ENCODE results near the gene TMEM247. TPM values are rescaled to one million over a fixed set of nuclear protein-coding genes. Genes with fewer than 3 reads are reported as not detected.

The TMEM247 gene
- total RNA-seq, 1 experiment from 2014 or later, result not detected

- H3K9ac ChIP-seq (ENCODE audit: extremely low read depth, insufficient read length, low read length), result no peak overlapping the region
- no peak overlapping the region for H3T11ph ChIP-seq (ENCODE audit: low read length)
- no peak overlapping the region for H3K27ac ChIP-seq (ENCODE audit: insufficient read length, low read depth, low read length)
- H2BK120ac ChIP-seq (ENCODE audit: low read depth, low read length, poor library complexity, severe bottlenecking), result no peak overlapping the region
- H4K5ac ChIP-seq (ENCODE audit: insufficient read length, low read depth, low read length), result no peak overlapping the region
- no peak overlapping the region for H2BK12ac ChIP-seq (ENCODE audit: insufficient read length, low read depth, low read length)
- Mint-ChIP-seq H3K27ac (no peak overlapping the region), H3K4me3 (no peak overlapping the region), H3K4me1 (peaks cover 37 to 39% of the 10 kb centered on the region in 2 experiments), H3K27me3 (ENCODE audit: low read depth) (peaks cover 33% of the 10 kb centered on the region), H3K9me3 (no peaks in the 10 kb centered on the region), H3K36me3 (ENCODE audit: insufficient read depth in 1 of 3, low read depth in 3 of 3) (no peaks in the 10 kb centered on the region)
- no peaks in the 10 kb centered on the region; the same call in 1 of the 2 replicates for H3K79me2 ChIP-seq (ENCODE audit: insufficient read depth, low read length)
- WGBS (ENCODE audit: extremely low coverage, insufficient read length, low lambda C conversion rate), result no CpG with 5 or more reads among the region's 4 CpGs
- no peak overlapping the region for H3K18ac ChIP-seq (ENCODE audit: insufficient read length, low read depth, low read length)
- H3K4ac ChIP-seq (ENCODE audit: low read depth, low read length), result no peak overlapping the region
- no peak overlapping the region for H3K23ac ChIP-seq (ENCODE audit: insufficient read length, low read depth, low read length)
- no peaks in the 10 kb centered on the region for H3K79me1 ChIP-seq (ENCODE audit: insufficient read depth, low read depth, low read length, poor library complexity, severe bottlenecking)
- no peak overlapping the region for H2AFZ ChIP-seq (ENCODE audit: low read length)
- no peak overlapping the region for H4K91ac ChIP-seq (ENCODE audit: insufficient read length, low read depth, low read length)
- no peak overlapping the region for H2BK5ac ChIP-seq (ENCODE audit: insufficient read length, low read length)
- H3K27me3 ChIP-seq (ENCODE audit: insufficient read depth, low read length), result no peaks in the 10 kb centered on the region; the same call in 1 of the 2 replicates
- H2BK15ac ChIP-seq (ENCODE audit: low read depth, low read length), result no peak overlapping the region
- H3K4me1 ChIP-seq (ENCODE audit: insufficient read depth, low read length), result peaks cover 3% of the 10 kb centered on the region; the same call in 1 of the 2 replicates
- no peak overlapping the region for H4K8ac ChIP-seq (replicated peaks; ENCODE audit: insufficient read length, low read depth, low read length)
- H3K4me2 ChIP-seq (ENCODE audit: insufficient read depth, insufficient read length, low read length), result no peak overlapping the region
- H2BK20ac ChIP-seq (ENCODE audit: low read depth, low read length, poor library complexity, severe bottlenecking), result no peak overlapping the region
- H4K20me1 ChIP-seq (ENCODE audit: control insufficient read depth, insufficient read depth, insufficient read length), result no peaks in the 10 kb centered on the region
- no peak overlapping the region for H3K14ac ChIP-seq (ENCODE audit: insufficient read depth, low read length)
- H2AK5ac ChIP-seq (ENCODE audit: insufficient read length, low read length), result no peak overlapping the region
- no peak for DNase-seq
- no peak overlapping the region for H3K56ac ChIP-seq (ENCODE audit: insufficient read length, low read depth, low read length)
- H3K9me3 ChIP-seq (ENCODE audit: control insufficient read depth, low read depth, low read length), result no peaks in the 10 kb centered on the region
- no peak for TF ChIP-seq CTCF (conservative IDR thresholded peaks at IDR 0.05)
- H3K23me2 ChIP-seq (ENCODE audit: insufficient read length, low read depth, low read length, poor library complexity, severe bottlenecking), result peaks cover 8% of the 10 kb centered on the region
These were observed 23.0 kb downstream of the TMEM247 start for GRCh38 chr2:46502291-46502885.

Measured in H9 (cell line).